Measurements from ENCODE around the gene CACNA2D2. TPM values are rescaled to one million over a fixed set of nuclear protein-coding genes. Genes with fewer than 3 reads are reported as not detected.
A peak's percentile ranks its signal among the peaks of the same experiment; 100 is the strongest.

The CACNA2D2 gene
- total and polyA plus RNA-seq, 5 donors from 2014 or later, result 0.24 to 1.2 (median 0.29) TPM

DNA sequence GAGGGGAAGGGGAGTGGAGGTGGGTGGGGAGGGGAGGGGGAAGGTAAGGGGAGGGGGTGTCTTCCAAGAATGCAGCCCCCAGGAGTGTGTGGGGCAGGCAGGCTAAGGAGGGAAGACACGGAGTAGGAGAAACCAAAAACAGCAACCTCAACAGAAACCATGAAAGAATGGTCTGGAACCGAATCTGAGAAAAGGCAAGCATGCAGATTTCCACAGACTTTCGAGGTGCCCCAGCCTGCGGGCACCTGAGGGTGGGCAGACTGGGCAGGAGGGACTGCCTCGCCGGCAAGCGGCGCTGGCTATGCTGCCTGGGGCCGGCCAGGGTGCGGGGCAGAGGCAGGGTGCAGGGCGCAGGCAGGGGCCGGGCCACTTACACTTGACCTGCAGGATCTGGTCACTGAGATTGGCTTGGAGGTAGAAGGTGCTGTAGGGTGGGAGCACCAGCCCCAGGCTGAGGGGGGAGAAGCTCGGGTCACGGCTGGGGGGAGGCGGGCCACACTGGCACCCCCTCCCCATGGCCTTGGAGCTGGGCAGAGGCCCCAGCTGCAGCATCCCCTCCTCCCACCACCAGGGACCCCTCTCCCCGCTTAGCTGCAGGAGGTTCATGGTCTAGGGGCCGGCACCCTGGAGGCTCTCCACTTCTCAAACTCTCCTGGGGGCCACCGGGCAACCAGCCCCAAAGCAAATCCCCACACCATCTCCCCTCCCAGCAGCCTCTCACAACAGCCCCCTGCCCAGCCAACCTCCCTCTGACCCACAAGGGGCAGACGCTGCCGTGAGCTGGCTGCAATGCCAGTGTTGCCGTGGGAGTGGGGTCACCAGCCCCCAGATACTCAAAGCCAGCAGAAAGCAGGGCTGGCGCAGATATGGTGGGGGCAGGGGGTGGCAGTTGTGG, 128.8 kb downstream of the CACNA2D2 start:
- H3K27ac ChIP-seq (ENCODE audit: insufficient read depth, low read length, poor library complexity, severe bottlenecking), result no peak overlapping the region
- ATAC-seq (ENCODE audit: low read depth in 2 of 2), result no peak

DNA sequence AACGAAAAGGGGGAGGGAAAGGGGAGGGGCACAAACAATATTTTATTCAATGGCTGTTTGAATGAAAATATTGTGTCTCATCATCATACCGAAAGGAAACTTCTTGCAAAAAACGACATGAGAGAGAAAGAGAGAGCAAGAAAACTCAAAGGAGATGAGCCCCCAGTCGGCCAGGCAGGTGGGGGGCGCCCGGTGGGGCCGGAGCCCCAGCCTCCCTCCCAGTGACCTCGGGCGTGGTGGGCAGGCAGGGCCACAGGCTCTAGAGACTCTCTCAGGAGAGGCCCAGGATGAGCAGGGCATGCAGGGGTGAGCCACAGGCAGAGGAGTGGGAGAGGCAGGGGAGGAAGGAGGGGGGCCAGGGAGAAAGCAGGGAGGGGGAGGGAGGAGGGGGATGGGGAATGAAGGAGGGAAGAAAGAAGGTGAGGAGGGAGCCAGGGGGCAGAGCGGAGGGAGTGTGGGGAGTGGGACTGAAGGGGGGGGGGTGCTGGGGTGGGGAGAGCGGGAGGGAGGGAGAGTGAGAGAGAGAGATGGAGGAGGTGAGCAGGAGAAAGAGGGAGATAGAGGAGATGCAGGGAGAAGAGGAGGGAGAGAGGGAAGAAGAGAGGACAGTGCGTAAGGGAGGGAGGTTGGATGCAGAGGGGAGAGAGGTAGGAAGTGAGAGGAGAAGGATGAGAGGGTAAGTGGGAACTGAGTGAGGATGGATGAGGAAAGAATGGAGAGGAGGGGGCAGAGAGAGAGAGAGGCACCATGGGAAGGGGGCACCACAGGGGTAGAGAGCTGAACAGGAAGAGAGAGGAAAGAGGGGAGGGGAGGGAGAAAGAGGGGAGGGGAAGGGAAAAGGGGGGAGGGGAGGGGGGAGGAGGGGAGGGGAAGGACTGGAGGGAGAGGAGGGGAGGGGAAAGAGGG, 130.0 kb downstream of the CACNA2D2 start:
- Histone ChIP-seq H3K36me3 (ENCODE audit: control insufficient read depth, insufficient read depth, low read length) (no peaks in the 10 kb centered on the region), H3K4me3 (ENCODE audit: low read depth, low read length) (no peak overlapping the region), H3K27ac (ENCODE audit: insufficient read depth, low read length, poor library complexity, severe bottlenecking) (no peak overlapping the region), H3K9me3 (ENCODE audit: control insufficient read depth in 2 of 2, low read length in 2 of 2) (no peaks in the 10 kb centered on the region), H3K4me1 (ENCODE audit: control insufficient read depth, insufficient read depth, low read length, poor library complexity, severe bottlenecking) (peaks cover 3% of the 10 kb centered on the region), H3K27me3 (ENCODE audit: control insufficient read depth, insufficient read depth, low read length) (no peaks in the 10 kb centered on the region)
- H3K27ac Mint-ChIP-seq, result peak overlapping the region in 1 of 3 donors; percentile 56
- H3K9me3 Mint-ChIP-seq, result peaks cover 0 to 4% (median 0%) of the 10 kb centered on the region in 7 donors
- H3K4me3 Mint-ChIP-seq, result no peak overlapping the region
- H3K4me1 Mint-ChIP-seq, result peaks cover 0 to 17% (median 0%) of the 10 kb centered on the region in 4 donors
- H3K36me3 Mint-ChIP-seq, result no peaks in the 10 kb centered on the region
- ATAC-seq (ENCODE audit: low read depth in 2 of 2) (no peak), DNase-seq (no peak)
- peaks cover 17% of the 10 kb centered on the region for H3K27me3 Mint-ChIP-seq

More for the DNA sequence above, 128.8 kb downstream of the CACNA2D2 start:
- no peak for DNase-seq
- Mint-ChIP-seq H3K4me1 (peaks cover 0 to 8% (median 0%) of the 10 kb centered on the region in 4 donors), H3K9me3 (peaks cover 0 to 4% (median 0%) of the 10 kb centered on the region in 7 donors), H3K36me3 (no peaks in the 10 kb centered on the region), H3K27me3 (peaks cover 17% of the 10 kb centered on the region), H3K4me3 (no peak overlapping the region), H3K27ac (no peak overlapping the region)
- Histone ChIP-seq H3K36me3 (ENCODE audit: control insufficient read depth, insufficient read depth, low read length) (no peaks in the 10 kb centered on the region), H3K4me3 (ENCODE audit: low read depth, low read length) (no peak overlapping the region), H3K9me3 (ENCODE audit: control insufficient read depth in 2 of 2, low read length in 2 of 2) (no peaks in the 10 kb centered on the region), H3K27me3 (ENCODE audit: control insufficient read depth, insufficient read depth, low read length) (no peaks in the 10 kb centered on the region), H3K4me1 (ENCODE audit: control insufficient read depth, insufficient read depth, low read length, poor library complexity, severe bottlenecking) (peaks cover 3% of the 10 kb centered on the region)

DNA sequence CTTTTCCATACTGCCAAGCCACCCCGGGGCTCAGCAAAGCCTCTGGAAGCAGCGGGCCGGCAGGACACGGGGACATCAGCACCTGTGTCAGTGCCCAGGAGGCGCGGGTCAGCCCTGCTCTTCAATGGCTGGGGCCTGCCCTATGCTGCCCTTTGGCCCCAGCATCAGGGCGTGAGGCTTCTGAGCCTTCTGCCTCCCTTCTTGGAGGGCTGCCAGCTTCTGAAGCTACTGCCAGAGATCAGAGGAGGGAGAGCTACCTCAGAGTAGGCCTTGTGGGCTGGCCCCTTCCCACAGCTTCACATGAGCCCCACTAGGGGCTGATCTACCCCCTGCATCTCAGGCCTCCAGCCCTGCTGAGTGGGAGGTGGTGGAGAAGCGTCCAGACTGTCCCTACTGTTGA, 131.1 kb downstream of the CACNA2D2 start:
- Histone ChIP-seq H3K4me1 (ENCODE audit: control insufficient read depth, insufficient read depth, low read length, poor library complexity, severe bottlenecking) (peaks cover 7% of the 10 kb centered on the region), H3K27ac (ENCODE audit: insufficient read depth, low read length, poor library complexity, severe bottlenecking) (no peak overlapping the region), H3K36me3 (ENCODE audit: control insufficient read depth, insufficient read depth, low read length) (no peaks in the 10 kb centered on the region), H3K4me3 (ENCODE audit: low read depth, low read length) (no peak overlapping the region), H3K9me3 (ENCODE audit: control insufficient read depth in 2 of 2, low read length in 2 of 2) (no peaks in the 10 kb centered on the region), H3K27me3 (ENCODE audit: control insufficient read depth, insufficient read depth, low read length) (no peaks in the 10 kb centered on the region)
- H3K36me3 Mint-ChIP-seq, result no peaks in the 10 kb centered on the region
- H3K27ac Mint-ChIP-seq, result no peak overlapping the region
- ATAC-seq (ENCODE audit: low read depth in 2 of 2) (no peak), DNase-seq (no peak)
- H3K4me3 Mint-ChIP-seq, result no peak overlapping the region
- peaks cover 0 to 4% (median 0%) of the 10 kb centered on the region in 7 donors for H3K9me3 Mint-ChIP-seq
- H3K4me1 Mint-ChIP-seq, result peaks cover 0 to 22% (median under 1%) of the 10 kb centered on the region in 4 donors
- H3K27me3 Mint-ChIP-seq, result peaks cover 17% of the 10 kb centered on the region

DNA sequence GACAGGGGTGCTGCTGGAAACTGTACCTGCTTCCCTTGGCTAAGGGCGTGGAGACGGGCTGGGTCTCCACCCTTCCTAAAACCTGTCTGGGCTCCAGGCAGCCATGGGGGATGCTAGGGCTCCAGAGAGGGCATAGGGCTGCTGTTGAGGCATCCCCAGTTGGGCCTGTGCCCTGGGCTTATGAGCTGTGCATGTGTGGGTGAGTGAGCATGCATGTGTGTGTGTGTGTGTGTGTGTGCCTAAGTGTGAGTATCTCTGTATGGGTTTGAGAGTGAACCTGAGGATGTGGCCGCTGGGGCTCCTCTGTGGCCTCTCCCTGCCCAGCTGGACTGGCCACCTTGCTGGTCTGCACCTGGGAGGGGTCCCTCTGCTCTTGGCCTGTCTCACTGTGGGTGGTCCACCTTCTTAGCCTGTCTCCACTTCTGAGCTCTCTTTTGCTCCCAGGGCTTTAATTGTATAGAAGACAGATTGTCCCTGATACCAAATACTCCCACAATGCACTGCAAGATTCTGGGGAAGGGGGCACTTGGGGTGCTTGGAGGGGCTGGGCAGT, 132.2 kb downstream of the CACNA2D2 start:
- Histone ChIP-seq H3K36me3 (ENCODE audit: control insufficient read depth, insufficient read depth, low read length) (no peaks in the 10 kb centered on the region), H3K4me3 (ENCODE audit: low read depth, low read length) (no peak overlapping the region), H3K27ac (ENCODE audit: insufficient read depth, low read length, poor library complexity, severe bottlenecking) (no peak overlapping the region), H3K27me3 (ENCODE audit: control insufficient read depth, insufficient read depth, low read length) (no peaks in the 10 kb centered on the region), H3K9me3 (ENCODE audit: control insufficient read depth in 2 of 2, low read length in 2 of 2) (no peaks in the 10 kb centered on the region), H3K4me1 (ENCODE audit: control insufficient read depth, insufficient read depth, low read length, poor library complexity, severe bottlenecking) (peaks cover 19% of the 10 kb centered on the region)
- DNase-seq (no peak), ATAC-seq (ENCODE audit: low read depth in 2 of 2) (no peak)
- Mint-ChIP-seq H3K27ac (peak overlapping the region in 1 of 3 donors; percentile 54), H3K4me1 (peaks cover 0 to 33% (median 4%) of the 10 kb centered on the region in 4 donors), H3K4me3 (no peak overlapping the region), H3K9me3 (peaks cover 0 to 2% (median 0%) of the 10 kb centered on the region in 7 donors), H3K36me3 (no peaks in the 10 kb centered on the region), H3K27me3 (peaks cover 17% of the 10 kb centered on the region)

DNA sequence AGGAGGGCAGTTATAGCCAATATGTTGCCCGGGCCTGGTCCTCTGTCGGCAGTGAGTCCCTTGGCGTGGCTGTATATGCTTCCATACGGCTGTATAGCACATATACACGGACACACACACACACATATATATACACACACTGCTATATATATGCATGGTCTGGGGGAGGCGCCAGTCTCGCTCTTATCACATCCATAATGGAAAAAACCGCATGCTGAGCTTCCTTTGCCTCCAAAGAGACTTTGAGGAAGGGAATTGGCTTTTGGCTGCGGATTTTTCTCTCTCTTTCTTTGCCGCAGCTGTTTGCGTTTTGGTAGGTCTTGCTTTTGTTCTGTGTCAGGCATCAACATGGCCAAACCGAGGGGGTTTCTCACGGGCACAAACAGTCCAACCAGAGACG, 132.8 kb downstream of the CACNA2D2 start:
- H3K27ac ChIP-seq (ENCODE audit: insufficient read depth, low read length, poor library complexity, severe bottlenecking), result no peak overlapping the region
- H3K27me3 Mint-ChIP-seq, result peaks cover 17% of the 10 kb centered on the region
- no peaks in the 10 kb centered on the region for H3K36me3 ChIP-seq (ENCODE audit: control insufficient read depth, insufficient read depth, low read length)
- no peak for ATAC-seq (ENCODE audit: low read depth in 2 of 2)
- H3K27ac Mint-ChIP-seq, result peak overlapping the region in 1 of 3 donors; percentile 54
- peaks cover 0 to 39% (median 5%) of the 10 kb centered on the region in 4 donors for H3K4me1 Mint-ChIP-seq
- DNase-seq, result no peak
- peak overlapping the region in 1 of 4 donors; percentile 87 for H3K4me3 Mint-ChIP-seq
- no peaks in the 10 kb centered on the region for H3K9me3 ChIP-seq (ENCODE audit: control insufficient read depth in 2 of 2, low read length in 2 of 2)
- no peak overlapping the region for H3K4me3 ChIP-seq (ENCODE audit: low read depth, low read length)
- H3K4me1 ChIP-seq (ENCODE audit: control insufficient read depth, insufficient read depth, low read length, poor library complexity, severe bottlenecking), result peaks cover 25% of the 10 kb centered on the region
- H3K36me3 Mint-ChIP-seq, result no peaks in the 10 kb centered on the region
- no peaks in the 10 kb centered on the region for H3K27me3 ChIP-seq (ENCODE audit: control insufficient read depth, insufficient read depth, low read length)
- peaks cover 0 to 2% (median 0%) of the 10 kb centered on the region in 7 donors for H3K9me3 Mint-ChIP-seq

DNA sequence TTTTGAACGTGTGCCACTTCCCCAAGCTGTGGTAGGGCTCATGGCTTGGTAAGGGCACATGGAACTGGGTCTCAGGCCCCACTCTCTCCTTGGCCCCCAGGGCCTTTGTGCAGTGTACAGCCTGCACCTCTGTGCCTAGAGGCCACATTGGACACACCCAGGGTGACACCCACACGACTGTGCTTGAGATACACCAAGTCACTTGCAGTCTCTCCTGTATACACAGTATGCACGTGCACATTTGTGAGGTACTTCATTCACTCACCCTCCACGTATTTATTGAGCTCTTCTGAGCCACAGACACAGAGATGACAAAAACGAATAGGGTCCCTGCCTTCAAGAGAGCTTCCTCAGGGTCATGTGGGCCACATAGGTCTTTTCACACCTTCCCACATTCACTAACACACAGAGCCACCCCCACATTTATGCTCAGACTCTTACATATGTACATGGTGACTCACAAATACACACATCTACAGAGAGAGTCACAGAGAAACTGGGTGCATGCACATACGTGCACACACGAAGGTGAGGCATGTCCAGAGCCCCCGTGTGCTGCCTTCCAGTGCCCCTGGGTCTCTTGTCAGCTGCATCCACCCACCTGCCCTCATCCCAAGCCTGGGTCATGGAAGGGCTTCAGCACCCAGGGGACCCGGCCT, 134.3 kb downstream of the CACNA2D2 start:
- Mint-ChIP-seq H3K27me3 (peaks cover 17% of the 10 kb centered on the region), H3K9me3 (peaks cover 0 to 2% (median 0%) of the 10 kb centered on the region in 7 donors), H3K36me3 (no peaks in the 10 kb centered on the region), H3K4me1 (peaks cover 0 to 46% (median 5%) of the 10 kb centered on the region in 4 donors), H3K4me3 (peak overlapping the region in 3 of 4 donors; percentile 4 to 86 (median 21)), H3K27ac (no peak overlapping the region)
- ATAC-seq (ENCODE audit: low read depth in 2 of 2) (no peak), DNase-seq (no peak)
- Histone ChIP-seq H3K4me3 (ENCODE audit: low read depth, low read length) (no peak overlapping the region), H3K9me3 (ENCODE audit: control insufficient read depth in 2 of 2, low read length in 2 of 2) (no peaks in the 10 kb centered on the region), H3K27ac (ENCODE audit: insufficient read depth, low read length, poor library complexity, severe bottlenecking) (no peak overlapping the region), H3K4me1 (ENCODE audit: control insufficient read depth, insufficient read depth, low read length, poor library complexity, severe bottlenecking) (peaks cover 35% of the 10 kb centered on the region), H3K36me3 (ENCODE audit: control insufficient read depth, insufficient read depth, low read length) (no peaks in the 10 kb centered on the region), H3K27me3 (ENCODE audit: control insufficient read depth, insufficient read depth, low read length) (no peaks in the 10 kb centered on the region)

DNA sequence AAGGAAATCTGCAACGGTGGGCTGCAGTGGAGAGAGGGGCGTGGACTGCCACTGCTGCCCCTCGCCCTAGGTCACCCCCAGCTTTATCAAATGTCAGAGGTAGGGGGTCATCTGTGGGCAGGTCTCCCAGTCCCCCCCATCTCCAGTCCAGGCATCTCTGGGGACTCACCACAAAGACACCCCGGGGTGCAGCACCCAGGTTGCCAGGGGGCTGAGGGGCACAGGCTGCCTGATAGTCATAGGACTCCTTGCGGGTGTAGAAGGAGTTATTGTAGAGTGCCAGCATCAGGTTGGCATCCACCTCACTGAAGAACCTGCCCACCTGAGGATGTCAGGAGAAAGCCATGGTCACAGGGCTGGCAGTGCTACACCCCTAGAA, 137.6 kb downstream of the CACNA2D2 start:
- Histone ChIP-seq H3K27ac (ENCODE audit: insufficient read depth, low read length, poor library complexity, severe bottlenecking) (peak overlapping the region; percentile 85), H3K36me3 (ENCODE audit: control insufficient read depth, insufficient read depth, low read length) (no peaks in the 10 kb centered on the region)
- no peaks in the 10 kb centered on the region for H3K36me3 Mint-ChIP-seq

More for the DNA sequence above, 137.6 kb downstream of the CACNA2D2 start:
- Histone ChIP-seq H3K9me3 (ENCODE audit: control insufficient read depth in 2 of 2, low read length in 2 of 2) (no peaks in the 10 kb centered on the region), H3K27me3 (ENCODE audit: control insufficient read depth, insufficient read depth, low read length) (no peaks in the 10 kb centered on the region), H3K4me1 (ENCODE audit: control insufficient read depth, insufficient read depth, low read length, poor library complexity, severe bottlenecking) (peaks cover 34% of the 10 kb centered on the region), H3K4me3 (ENCODE audit: low read depth, low read length) (peak overlapping the region; percentile 77)
- no peak for ATAC-seq (ENCODE audit: low read depth in 2 of 2)
- Mint-ChIP-seq H3K4me3 (peak overlapping the region; percentile 91 to 98 (median 94)), H3K9me3 (no peaks in the 10 kb centered on the region), H3K27me3 (no peaks in the 10 kb centered on the region), H3K27ac (peak overlapping the region; percentile 60 to 98 (median 97)), H3K4me1 (peaks cover 0 to 42% (median 5%) of the 10 kb centered on the region in 4 donors)
- no peak for DNase-seq
